NCI-H2227 (cell line): ENCODE data around the gene CTNNA3.

ENCODE experiments used
- DNase-seq: peaks from one replicate; lab custom pipeline; 2025; ENCODE audit not compliant: unreplicated experiment; lab: John Stamatoyannopoulos, UW

CTNNA3 gene

GRCh38 chr10:66258693-66259092 lies 1437.3 kb downstream of the CTNNA3 start:
- DNase-seq = no peak

DNA sequence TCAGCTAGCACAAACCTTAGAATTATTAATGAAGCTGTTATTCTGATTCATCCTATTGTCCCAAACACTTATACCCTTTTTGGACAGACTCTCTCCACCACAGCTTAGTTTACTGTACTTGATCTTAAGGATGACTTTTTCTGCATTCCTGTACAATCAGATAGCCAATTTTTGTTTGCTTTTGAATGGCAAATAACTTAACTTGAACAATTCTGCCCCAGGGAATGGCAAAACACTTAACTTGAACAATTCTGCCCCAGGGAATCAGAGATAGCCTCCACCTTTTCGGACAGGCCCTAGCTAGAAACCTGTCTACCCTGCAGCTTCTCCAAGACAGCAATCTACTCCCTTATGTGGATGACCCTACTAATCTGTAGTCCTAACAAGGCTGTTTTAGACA lies 1438.2 kb downstream of the CTNNA3 start:
- no peak for DNase-seq

DNA sequence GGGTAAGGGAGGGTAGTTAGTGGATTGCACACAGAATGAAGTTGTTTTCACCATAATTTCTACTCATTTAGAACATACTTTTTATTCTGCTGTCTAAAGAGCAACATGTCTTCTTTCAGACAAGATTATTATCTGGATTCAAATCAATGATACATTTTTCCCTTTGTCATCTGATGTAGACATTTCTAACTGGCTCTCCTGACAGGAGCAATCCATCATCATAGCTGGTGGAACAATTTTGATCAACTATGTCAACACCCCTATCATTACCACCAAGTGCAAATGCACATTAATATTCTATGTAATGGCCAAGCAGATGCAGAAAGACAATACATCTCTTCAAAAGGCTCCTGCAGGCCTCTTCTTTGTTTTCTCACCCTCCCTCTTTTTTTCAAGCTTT lies 1443.0 kb downstream of the CTNNA3 start:
- DNase-seq = no peak

DNA sequence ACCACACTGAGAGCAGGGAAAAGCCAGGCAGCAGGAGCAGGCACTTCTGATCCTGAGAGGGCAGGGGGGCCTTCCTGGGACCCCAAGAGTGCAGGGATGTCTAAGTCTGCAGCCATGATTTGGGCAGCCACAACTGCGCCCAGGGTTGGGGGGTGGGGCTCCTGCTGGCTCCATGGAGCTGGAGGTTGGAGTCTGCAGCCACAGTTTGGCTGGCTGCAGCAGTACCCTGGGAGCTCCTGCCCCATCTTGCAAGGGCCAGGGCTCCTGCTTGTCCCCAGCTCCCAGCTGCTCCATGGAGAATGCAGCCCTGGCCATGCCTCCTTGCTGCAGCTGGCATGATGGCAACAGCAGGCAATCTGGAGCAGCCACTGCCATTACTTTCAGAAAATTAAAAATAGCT lies 1449.8 kb downstream of the CTNNA3 start:
- DNase-seq = no peak

DNA sequence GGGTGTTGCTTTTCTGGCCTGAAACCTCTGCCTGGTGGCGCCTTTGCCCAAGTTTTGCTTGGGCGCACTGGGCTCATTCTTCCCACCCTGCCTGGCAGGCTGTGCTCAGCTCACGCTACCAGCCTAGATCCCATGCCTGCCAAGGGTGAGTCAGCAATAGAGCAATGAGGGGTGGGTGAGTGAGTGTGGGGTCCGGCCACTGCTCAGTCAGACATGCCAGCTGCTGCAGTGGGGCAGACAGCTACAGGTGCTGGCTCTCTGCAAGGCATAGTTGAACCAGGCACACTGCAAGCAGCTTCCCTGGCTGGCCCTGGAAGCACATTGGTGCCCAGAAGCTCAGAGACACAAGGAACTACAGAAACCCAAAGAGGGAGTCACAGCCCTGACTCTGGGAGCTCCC lies 1451.0 kb downstream of the CTNNA3 start:
- no peak for DNase-seq

DNA sequence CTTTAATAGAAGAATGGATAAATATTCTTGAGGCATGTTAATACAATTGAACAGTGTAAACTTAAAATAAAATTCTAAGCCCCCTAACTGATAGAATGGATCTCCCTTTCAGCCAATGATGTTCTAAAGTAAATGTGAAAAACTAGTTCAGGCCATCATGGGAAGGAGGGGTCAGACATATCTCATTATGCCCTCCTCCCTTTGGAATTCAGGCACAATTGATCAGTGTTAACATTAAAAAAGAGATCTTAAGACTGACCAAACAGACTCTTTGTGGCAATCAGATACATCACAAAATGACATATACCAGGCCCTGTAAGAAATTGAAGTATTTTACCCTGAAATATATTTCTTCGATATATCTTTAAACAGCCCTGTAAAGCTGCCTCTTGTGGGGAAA lies 1453.1 kb downstream of the CTNNA3 start:
- no peak for DNase-seq

DNA sequence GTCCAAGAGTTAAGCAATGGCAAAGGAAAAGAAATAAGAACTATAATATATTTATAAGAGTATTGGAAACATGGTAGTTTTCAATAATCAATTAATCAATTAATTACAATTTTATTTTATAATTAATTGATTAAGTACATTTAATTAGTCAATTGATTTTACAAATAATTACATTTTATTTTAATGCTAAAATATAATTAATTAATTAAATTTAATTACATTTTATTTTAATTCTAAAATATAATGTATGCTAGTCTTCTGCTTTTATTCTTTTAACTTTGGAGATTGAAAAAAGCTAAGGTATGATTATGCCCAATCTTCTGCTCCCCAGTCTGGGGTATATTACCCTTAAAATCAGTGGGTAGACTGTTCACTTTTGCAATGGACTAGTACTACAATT lies 1456.9 kb downstream of the CTNNA3 start:
- DNase-seq = no peak

DNA sequence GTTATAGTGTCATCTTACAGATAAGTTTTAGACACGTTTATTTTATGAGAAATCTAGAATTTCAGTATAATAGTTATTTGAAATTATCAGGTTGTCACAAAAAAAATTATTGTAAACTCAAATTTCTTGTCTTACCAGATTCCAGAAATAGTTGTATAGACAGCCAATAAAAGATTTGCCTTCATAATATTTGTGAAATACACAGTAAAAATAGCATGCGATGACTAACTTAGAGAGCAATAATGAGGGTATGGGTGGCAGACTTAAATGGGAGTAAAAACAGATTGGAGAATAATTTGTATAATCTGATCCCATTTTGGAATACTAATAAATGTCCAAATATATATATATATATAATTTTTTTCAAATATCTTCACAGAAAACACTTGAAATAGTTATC lies 1457.7 kb downstream of the CTNNA3 start:
- DNase-seq = no peak

- DNase-seq = no peak
Observed at GRCh38 chr10:66234872-66235271, 1461.1 kb downstream of the CTNNA3 start.

DNA sequence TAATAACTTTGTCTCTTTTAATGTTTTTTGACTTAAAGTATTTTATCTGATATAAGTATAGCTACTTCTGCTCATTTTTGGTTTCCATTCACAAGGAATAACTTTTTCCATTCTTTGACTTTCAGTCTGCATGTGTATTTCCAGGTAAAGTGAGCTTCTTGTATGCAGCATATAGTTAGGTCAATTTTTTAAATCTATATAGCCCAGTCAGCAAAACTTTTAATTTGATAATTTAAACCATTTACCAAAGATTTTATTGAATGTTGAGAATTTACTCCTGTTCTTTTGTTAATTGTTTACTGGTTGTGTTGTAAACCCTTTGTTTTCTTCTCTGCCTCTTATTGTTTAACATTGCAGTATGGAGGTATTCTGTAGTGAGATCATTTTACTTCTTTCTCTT lies 1467.1 kb downstream of the CTNNA3 start:
- DNase-seq = no peak

GRCh38 chr10:66223656-66224055 lies 1472.3 kb downstream of the CTNNA3 start:
- no peak for DNase-seq

DNA sequence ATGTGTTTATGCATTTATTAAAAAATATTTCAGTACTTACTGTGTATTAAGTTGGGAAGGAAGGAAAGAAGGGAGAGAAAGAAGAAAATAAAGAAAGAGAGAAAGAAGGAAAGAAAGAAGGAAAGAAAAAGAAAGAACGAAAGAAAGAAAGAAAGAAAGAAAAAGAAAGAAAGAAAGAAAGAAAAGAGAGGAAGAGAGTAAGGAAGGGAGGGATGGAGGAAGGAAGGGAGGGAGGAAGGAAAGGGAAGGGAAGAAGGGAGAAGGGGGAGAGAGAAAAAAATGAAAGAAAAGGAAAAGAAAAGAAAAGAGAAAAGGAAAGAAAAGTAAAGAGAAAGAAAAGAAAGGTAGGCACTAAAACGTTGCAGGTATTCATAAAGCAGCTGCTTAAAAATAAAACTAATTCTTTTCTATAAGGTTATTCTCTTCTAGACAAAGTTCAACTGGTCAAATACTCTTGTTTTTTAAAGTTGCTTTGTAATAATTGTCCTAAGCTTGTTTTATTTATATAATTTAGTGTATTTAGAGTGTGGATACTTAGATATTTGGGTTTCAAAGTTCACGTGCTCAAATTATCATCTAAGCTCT lies 1473.4 kb downstream of the CTNNA3 start:
- DNase-seq = no peak

GRCh38 chr10:66218981-66219587 lies 1476.9 kb downstream of the CTNNA3 start:
- no peak for DNase-seq

- DNase-seq = no peak
Observed at GRCh38 chr10:66218289-66218688, 1477.7 kb downstream of the CTNNA3 start.

- no peak for DNase-seq
Observed at GRCh38 chr10:66215920-66216319, 1480.1 kb downstream of the CTNNA3 start.

DNA sequence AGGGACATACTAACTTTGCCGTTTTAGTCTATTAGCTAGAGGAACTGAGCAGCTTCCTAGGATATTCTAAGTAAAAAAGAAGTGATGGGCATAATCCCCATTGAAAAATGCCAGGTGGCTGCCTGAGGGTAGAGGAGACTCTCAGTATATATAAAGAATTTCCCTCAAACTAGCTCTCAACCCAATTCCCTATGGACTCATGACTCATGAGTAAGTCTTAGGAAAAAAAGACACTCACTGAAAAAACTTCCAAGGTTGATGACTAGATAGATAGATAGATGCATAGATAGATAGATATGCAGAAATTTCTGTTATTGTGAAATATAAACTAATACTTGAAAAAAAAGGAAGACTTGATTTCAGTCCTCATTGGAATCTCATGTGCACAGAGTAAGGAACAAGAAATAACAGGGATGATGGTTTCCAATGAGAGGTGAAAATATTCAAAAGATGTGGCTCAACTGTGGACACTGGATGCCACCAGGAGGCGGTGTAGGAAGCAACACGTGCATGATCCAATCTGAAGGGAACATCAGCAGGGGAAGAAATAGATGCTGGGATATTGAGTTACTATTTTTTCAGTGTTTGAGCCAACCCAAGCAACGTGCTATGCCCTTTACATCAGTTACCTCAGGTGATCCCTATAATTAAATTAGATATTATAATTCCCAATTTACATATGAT lies 1481.1 kb downstream of the CTNNA3 start:
- no peak for DNase-seq

DNA sequence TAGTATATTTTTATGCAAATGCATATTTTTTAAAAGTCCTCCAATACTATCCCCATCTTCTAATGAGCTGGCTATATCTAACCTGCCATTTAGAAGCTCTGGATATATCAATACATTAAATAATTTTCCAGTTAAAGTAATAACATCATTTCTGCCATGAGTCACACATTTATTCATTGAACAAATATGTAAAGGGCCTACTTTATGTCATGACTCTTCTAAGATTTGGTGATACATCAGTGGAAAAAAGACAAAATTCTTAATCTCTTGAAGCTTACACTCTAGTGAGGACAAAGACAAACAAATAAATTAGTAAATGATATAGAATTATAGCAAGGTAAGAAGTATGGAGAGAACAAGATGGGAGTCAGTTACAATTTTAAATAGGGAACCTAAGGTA lies 1487.0 kb downstream of the CTNNA3 start:
- no peak for DNase-seq

DNA sequence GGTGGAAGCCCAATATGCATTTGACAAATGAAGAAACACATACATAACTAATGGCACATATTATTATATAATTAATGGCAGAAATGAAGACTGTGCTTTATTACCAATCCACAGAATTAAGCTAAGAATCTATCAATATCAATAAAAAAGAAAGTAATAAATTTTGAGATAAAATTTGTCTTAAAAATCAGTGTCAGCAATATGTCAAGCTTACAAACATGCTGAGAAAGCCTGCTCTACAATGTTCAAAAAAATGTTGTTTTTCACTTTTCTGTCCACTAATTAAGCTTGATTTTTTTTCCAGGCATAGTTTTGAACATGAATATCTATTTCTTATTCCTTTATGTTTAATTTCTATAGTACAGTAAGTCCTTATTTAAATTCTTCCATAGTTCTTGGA lies 1491.2 kb downstream of the CTNNA3 start:
- no peak for DNase-seq

- DNase-seq = no peak
Observed at GRCh38 chr10:66202101-66202500, 1493.9 kb downstream of the CTNNA3 start.

GRCh38 chr10:66192162-66192831 lies 1503.7 kb downstream of the CTNNA3 start:
- DNase-seq = no peak

DNA sequence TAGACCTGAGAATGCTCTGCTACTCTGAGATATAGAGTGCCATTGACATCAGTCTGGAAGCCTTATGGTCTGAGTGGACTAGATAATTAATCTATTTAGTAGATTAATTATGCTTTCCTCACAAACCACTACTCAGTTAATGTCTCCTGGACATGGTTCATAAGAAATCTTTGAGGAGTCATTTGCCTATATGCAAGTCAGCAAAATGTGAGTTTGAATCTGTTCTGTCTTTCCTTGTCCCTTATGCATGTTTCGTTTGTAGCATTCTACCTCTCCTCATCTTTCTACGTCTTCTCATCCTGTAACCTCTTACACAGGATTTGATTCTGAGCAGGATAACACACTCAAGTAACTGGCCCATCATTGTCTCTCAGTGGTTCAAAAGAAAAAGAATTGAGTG lies 1505.6 kb downstream of the CTNNA3 start:
- no peak for DNase-seq

- no peak for DNase-seq
Observed at GRCh38 chr10:66189271-66189670, 1506.7 kb downstream of the CTNNA3 start.
